ENCODE data around the gene TEX13D.

TEX13D gene

DNA sequence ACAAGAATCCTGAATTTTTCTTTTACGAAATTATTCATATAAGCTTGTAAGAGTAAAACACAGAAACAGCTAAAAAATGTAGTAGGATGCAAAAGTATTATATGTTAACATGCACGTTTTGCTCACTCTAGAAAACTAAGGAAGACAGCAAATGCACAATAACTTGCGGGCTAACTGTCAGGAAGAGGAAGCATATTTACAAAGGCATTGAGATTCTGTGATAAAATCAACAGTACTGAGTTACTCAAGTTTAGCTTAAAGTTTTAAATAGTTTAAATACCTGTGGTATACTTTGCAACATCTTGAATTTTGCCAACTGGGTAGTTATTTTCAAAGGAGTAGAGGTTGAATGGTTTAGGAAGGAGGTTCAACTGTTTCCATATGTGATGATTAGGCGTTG is 50.9 kb downstream of the TEX13D start:
- peaks cover 23% of the 10 kb centered on the region for H3K36me3 Mint-ChIP-seq (ENCODE audit: low read depth)
- H3K4me1 Mint-ChIP-seq (ENCODE audit: low read depth) = peaks cover 20% of the 10 kb centered on the region
- no peak overlapping the region for H3K4me3 Mint-ChIP-seq
- H3K27ac Mint-ChIP-seq = no peak overlapping the region
- H3K9me3 Mint-ChIP-seq = no peaks in the 10 kb centered on the region
- no peaks in the 10 kb centered on the region for H3K27me3 Mint-ChIP-seq

DNA sequence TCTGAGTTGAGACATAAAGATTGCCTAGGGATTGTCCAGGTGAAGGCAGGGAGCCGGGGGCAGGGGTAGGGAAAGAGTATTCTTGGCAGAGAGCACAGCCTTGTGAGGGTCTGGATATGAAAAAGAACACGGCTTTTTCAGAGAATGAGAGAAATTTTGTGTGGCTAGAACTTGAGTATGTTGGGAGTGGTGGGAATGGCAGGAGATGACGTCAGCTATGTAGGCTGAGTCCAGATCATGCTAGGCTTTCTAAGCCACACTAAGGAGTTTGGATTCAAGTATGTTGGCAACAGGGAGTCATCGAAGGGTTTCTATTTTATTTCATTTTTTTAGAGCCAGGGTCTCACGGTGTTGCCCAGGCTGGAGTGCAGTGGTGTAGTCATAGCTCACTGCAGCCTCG is 53.9 kb downstream of the TEX13D start:
- no peaks in the 10 kb centered on the region for H3K9me3 Mint-ChIP-seq
- H3K27me3 Mint-ChIP-seq = no peaks in the 10 kb centered on the region
- H3K4me3 Mint-ChIP-seq = no peak overlapping the region
- H3K27ac Mint-ChIP-seq = no peak overlapping the region
- H3K36me3 Mint-ChIP-seq (ENCODE audit: low read depth) = peaks cover 14% of the 10 kb centered on the region
- peaks cover 12% of the 10 kb centered on the region for H3K4me1 Mint-ChIP-seq (ENCODE audit: low read depth)
